DOHH2 (cell line): ENCODE data around the gene PTPRN2.

Experiments
- H3F3A ChIP-seq: fragments of 200-600 bp; sonication (generic), shearing (Covaris generic); 2 replicates; pipeline ENCODE4 v1.6.0; 2016; ENCODE audit warnings: antibody characterized with exemption, mild to moderate bottlenecking; ENCODE audit not compliant: control insufficient read depth, insufficient read depth
- H3K27ac ChIP-seq: fragments of 200-600 bp; sonication (generic); 2 replicates; pipeline ENCODE4 v1.5.1; 2014; ENCODE audit warnings: low read depth, mild to moderate bottlenecking, low read length, moderate library complexity
- H3K27me3 ChIP-seq: fragments of 200-600 bp; sonication (generic); 2 replicates; pipeline ENCODE4 v1.6.1; 2014; ENCODE audit warnings: mild to moderate bottlenecking, low read length, mixed read lengths; ENCODE audit not compliant: control insufficient read depth
- H3K36me3 ChIP-seq: fragments of 200-600 bp; sonication (generic); 2 replicates; pipeline ENCODE4 v1.6.1; 2014; ENCODE audit warnings: mild to moderate bottlenecking, low read length, moderate library complexity, mixed read lengths; ENCODE audit not compliant: control insufficient read depth
- H3K4me1 ChIP-seq: fragments of 200-600 bp; sonication (generic); 2 replicates; pipeline ENCODE4 v1.6.1; 2014; ENCODE audit warnings: mild to moderate bottlenecking, low read length, mixed read lengths; ENCODE audit not compliant: control insufficient read depth
- H3K4me2 ChIP-seq: fragments of 200-600 bp; sonication (generic); 2 replicates; pipeline ENCODE4 v1.6.0; 2014; ENCODE audit warnings: mild to moderate bottlenecking, low read length, moderate library complexity
- H3K4me3 ChIP-seq: fragments of 200-600 bp; sonication (generic); 2 replicates; pipeline ENCODE4 v1.5.1; 2014; ENCODE audit warnings: mild to moderate bottlenecking, low read length, mixed read lengths
- H3K79me2 ChIP-seq: fragments of 200-600 bp; sonication (generic); 2 replicates; pipeline ENCODE4 v1.6.1; 2014; ENCODE audit warnings: mild to moderate bottlenecking, low read length, mixed read lengths; ENCODE audit not compliant: control insufficient read depth
- H3K9me2 ChIP-seq: fragments of 200-600 bp; sonication (generic); replicated peaks from 2 replicates; pipeline ENCODE4 v1.6.1; 2014; ENCODE audit warnings: mild to moderate bottlenecking, low read length, mixed read lengths; ENCODE audit not compliant: control insufficient read depth
- H3K9me3 ChIP-seq: fragments of 200-600 bp; sonication (generic); 2 replicates; pipeline ENCODE4 v1.6.1; 2014; ENCODE audit warnings: antibody characterized with exemption, low read length, mixed read lengths; ENCODE audit not compliant: control insufficient read depth, insufficient read depth
- H4K20me1 ChIP-seq: fragments of 200-600 bp; sonication (generic); 2 replicates; pipeline ENCODE4 v1.6.0; 2014; ENCODE audit warnings: low read depth, mild to moderate bottlenecking, antibody characterized with exemption, low read length, moderate library complexity; ENCODE audit not compliant: control insufficient read depth, insufficient read depth
- CTCF ChIP-seq: fragments of 200-600 bp; sonication (generic); IDR thresholded peaks from one replicate; pipeline ENCODE4 v1.5.1; 2014; ENCODE audit warnings: antibody characterized with exemption, mild to moderate bottlenecking, low read depth, low read length; ENCODE audit not compliant: poor library complexity, severe bottlenecking
- EZH2phosphoT487 ChIP-seq: fragments of 200-600 bp; sonication (generic); IDR thresholded peaks from 2 replicates; pipeline ENCODE4 v1.6.1; 2017; ENCODE audit warnings: borderline replicate concordance, mild to moderate bottlenecking, antibody characterized with exemption, low read length, moderate library complexity, mixed read lengths

The PTPRN2 gene

GRCh38 chr7:157611341-157611740 lies 976.3 kb downstream of the PTPRN2 start:
- H3K9me2 ChIP-seq: no peaks in the 10 kb centered on the region
- H3K27me3 ChIP-seq: 0 out of 2 replicates have a peak, but pooled peaks cover 4% of the 10 kb centered on the region
- no peaks in the 10 kb centered on the region for H4K20me1 ChIP-seq
- H3K9me3 ChIP-seq: no peaks in the 10 kb centered on the region
- H3K36me3 ChIP-seq: no peaks in the 10 kb centered on the region
- peaks cover 8% of the 10 kb centered on the region; the same call in 1 of the 2 replicates for H3K4me1 ChIP-seq
- no peak overlapping the region for H3K4me2 ChIP-seq
- no peak overlapping the region for H3K27ac ChIP-seq
- no peak overlapping the region for H3K4me3 ChIP-seq
- no peaks in the 10 kb centered on the region for H3K79me2 ChIP-seq
- H3F3A ChIP-seq: no peaks in the 10 kb centered on the region
- TF ChIP-seq CTCF (no peak), EZH2phosphoT487 (no peak)

DNA sequence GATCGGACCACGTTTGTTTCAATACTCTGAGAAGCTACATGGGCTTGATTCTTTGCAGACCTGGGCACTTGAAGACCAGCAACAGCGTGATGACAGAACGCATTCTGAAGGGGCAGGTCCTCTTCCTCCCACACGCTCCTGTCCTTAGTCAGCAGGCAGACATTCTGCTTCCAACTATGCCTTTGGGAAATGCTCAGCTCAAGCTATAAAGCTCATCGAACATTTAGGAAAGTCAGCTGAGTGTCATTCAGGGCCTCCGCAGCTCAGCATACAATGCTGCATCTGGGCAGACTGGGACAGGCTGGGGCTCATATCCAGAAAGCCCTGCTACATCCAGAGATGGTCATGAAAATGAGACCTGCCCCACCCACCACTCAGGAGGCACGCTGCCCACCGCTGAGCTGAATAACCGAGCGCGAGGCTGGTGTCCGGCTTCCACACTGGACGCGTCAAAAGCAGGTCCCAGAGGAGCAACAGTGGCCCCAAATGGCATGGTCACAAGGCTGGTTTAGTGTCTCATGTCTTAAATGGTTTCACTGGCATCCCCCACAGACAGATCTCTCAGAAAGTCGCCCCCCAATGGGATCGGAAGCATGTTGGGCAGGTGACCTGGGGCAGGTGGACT lies 976.8 kb downstream of the PTPRN2 start:
- H3K4me2 ChIP-seq: no peak overlapping the region
- no peaks in the 10 kb centered on the region for H3K9me3 ChIP-seq
- H3K9me2 ChIP-seq: no peaks in the 10 kb centered on the region
- H3K4me3 ChIP-seq: no peak overlapping the region
- TF ChIP-seq CTCF (no peak), EZH2phosphoT487 (no peak)
- peaks cover 8% of the 10 kb centered on the region; the same call in 1 of the 2 replicates for H3K4me1 ChIP-seq
- H3K27ac ChIP-seq: no peak overlapping the region
- H3K79me2 ChIP-seq: no peaks in the 10 kb centered on the region
- no peaks in the 10 kb centered on the region for H3K36me3 ChIP-seq
- 0 out of 2 replicates have a peak, but pooled peaks cover 4% of the 10 kb centered on the region for H3K27me3 ChIP-seq
- no peaks in the 10 kb centered on the region for H4K20me1 ChIP-seq
- H3F3A ChIP-seq: no peaks in the 10 kb centered on the region

DNA sequence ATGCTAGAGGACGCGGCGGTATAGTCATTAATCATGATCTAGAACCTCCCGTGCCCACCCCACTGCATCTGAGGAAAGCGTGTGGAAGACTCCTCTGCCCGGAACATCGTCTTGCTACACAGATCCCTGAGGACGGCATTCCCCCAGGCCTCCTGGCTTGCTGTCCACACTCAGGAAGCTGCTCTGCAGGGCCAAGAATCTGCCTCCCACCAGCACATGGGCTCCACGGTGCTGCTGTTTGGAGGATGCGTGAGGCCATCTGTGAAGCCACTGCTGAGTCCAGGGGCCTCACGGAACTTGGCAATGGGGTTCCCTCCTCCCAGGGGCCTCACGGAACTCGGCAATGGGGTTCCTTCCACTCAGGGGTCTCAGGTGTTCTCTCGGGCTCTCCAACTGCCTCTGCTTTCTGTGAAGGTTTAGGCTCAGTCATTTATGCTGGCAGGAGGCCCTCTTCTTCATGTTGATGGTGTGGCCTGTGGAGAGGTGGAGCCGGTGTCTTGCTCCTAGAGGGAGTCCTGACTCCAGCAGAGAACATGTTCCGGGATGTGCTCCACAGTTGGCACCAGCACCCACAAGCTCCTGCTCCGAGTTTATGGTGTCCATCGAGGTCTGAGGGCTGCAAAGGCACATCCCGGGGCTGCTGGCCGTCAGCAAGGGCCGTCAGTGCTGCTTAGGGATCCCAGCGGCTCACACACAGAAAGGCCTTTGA lies 977.5 kb downstream of the PTPRN2 start:
- Histone ChIP-seq H3F3A (no peaks in the 10 kb centered on the region), H3K4me3 (no peak overlapping the region), H3K4me2 (no peak overlapping the region), H3K9me3 (no peaks in the 10 kb centered on the region), H3K27ac (no peak overlapping the region), H3K9me2 (no peaks in the 10 kb centered on the region), H4K20me1 (no peaks in the 10 kb centered on the region), H3K36me3 (no peaks in the 10 kb centered on the region), H3K27me3 (0 out of 2 replicates have a peak, but pooled peaks cover 4% of the 10 kb centered on the region), H3K79me2 (no peaks in the 10 kb centered on the region), H3K4me1 (peaks cover 8% of the 10 kb centered on the region; the same call in 1 of the 2 replicates)
- no peak for TF ChIP-seq CTCF
